ENCODE data around the gene SPATS2L.

Gene SPATS2L

DNA sequence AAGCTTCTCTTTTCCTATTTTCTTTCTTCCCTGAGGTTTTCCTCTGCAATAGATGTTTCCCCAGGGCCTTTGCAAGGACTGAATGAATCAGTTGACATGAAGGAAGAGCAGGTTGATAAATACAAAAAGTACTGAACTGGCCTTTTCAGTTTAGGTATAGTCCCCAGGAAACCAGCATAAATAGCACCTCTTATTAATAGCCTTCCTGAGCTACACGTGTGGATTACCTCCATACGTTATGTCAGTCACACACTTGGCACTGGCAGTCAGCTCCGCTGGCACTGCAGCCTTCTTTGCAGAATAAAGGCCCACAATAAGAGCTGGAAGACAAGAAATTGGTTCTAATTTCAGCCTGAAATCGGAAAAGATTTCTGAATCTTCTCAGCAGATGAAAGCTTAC, 142.7 kb downstream of the SPATS2L start:
- DNase-seq = no peak

DNA sequence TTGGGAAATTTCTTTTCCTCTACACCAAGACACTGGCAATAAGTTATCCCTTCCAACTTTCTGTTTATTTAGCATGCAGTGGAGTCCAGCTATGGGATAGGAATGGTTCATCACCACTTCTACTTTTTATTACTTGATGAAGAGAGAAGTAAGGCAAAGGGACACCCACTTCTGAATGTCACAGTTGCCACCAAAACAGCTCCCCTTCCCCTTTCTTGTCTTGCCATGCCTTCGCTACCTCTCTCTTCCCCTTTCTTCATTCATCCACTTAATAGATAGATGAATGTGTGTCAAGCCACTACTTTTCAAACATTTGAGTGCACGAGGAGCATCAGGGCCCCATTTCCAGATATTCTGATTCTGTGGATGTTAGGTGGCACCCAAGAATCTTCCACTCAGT, 143.8 kb downstream of the SPATS2L start:
- no peak for DNase-seq

DNA sequence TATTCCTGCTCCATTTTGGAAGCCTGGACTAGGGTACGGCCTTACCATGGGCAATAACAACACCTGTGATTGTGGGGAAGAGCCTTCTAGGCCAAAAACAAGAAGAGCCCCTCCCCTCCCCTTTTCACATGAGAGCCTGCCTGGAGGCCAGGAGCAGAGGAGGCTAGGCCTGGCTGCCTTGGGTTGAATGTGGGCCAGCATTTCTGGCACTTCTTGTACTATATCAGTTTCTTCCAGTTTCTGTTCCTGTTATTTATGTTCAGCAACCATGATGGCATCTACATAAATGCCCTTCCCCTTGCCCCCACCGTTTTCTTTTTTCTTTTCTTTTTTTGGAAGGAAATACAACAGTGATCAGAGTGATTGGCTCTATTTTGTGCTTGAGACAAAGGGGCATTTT, 145.0 kb downstream of the SPATS2L start:
- no peak for DNase-seq

DNA sequence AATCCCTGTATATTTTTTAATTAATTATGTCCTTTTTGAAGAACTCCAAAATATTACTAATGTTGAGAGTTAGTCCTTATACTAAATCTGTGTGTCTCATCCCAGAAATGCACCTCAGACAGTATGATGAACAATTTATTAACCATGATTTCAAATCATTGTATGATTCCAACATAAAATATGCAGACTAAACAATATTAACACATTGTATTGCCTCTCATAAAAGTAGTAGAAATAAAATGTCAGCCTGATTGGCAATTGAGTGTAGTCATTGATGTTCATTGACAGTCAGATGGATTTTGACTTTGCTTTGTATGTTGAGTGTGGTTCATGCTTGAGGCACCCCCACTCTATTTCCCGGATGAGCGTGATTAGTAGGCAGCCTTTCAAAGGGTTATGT, 145.9 kb downstream of the SPATS2L start:
- DNase-seq = no peak

DNA sequence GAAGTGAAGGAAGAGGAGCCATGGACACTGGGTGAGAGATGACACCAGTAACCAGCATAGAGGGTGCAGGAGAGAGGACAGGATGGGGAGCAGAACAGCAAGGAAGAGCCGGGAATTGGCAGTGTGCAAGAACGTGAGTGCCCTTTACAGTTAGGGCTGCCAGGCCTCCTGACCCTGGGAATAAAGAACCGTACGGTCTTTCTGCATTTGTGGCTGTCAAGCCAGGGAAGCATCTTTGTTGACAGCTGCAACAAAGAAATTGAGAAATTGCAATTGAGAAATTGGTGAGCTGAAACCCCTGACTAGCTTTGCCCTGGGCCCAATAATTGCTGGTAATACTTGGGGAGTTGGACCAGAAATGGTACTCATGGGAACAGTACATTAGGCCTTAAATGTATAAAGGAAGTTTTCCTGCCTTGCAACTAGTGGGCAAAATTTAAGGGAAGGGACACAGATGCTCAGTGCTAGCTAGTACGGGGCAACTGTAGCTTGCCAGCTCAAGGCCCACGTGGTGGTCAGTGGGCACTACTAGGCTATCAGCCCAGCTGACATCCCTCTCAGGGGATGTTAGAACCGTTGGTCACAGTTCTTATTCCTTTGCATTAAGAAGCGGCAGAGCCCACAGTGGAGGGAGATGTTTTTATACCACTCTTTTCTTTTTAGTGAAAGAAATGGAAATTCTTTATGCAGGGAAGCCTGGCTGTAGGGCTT, 146.8 kb downstream of the SPATS2L start:
- no peak for DNase-seq

DNA sequence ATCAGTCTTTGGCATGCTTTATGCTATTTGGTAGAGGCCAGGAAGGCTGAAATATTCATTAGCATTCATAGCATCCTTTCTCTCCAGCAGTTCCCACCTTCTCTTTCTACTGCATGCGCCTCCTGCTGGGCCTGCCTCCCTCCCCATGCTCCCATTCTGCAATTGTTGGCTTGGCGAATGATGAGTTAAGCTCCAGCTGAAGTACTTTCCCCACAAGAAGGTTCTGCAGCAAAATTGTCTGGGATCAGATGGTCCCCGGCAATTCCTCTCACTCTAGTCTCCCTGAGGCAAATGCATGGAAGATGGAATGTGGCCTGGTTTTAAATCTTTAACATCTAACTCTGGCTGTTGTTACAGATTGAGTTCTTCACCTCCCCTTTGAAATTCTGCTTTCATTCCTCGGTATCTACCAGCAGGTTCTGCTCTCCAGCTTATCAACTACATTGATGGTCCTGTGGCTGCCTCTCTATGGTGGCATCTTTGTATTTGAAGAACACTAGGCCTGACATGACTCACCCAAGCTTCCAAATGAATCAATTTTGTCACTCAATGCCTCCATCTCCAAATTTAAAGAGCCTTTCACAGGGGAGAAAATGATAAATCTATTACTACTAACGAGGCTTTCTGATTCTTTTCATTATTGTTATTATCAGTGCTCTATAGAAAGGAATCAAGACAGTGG, 147.5 kb downstream of the SPATS2L start:
- no peak for DNase-seq

DNA sequence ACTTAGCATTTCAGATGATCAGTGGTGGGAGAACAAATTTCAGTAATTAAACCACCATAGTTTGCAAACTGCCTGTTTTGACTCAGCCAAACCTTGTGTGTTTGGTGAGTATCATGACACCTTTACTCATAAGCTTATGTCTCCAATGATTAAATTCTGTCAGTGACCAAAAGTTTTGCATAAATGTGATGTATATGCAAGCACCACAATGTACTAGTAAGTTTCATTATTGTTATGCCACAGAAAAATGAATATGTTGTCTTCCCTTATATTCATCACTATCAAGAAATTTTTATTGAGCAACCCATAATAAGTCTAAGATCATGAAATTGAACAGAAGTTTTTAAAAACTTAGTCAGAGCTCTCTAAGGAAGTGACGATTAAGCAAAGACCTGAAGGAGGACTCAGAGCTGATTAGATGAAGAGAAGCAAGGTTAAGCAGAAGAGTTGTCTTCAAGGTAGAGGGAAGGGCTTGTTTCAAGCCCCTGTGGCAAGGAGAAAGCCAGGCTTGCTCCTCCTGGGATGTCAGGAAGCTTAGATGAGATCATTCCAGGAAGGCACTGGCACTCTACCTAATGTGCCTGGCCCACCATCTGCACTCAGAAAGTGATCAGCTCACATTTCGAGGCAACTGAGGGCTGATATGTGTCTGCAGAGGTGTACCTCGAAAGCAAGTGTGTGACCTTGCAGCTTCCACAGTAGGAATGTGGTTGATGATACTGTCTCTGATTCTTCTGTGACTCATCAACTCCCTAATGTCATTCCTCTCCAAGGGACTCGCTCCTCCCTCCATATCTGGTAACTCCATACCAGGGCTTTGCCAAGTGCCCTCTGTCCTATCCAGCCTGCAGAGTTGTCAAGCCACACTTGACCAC, 148.7 kb downstream of the SPATS2L start:
- DNase-seq = no peak

DNA sequence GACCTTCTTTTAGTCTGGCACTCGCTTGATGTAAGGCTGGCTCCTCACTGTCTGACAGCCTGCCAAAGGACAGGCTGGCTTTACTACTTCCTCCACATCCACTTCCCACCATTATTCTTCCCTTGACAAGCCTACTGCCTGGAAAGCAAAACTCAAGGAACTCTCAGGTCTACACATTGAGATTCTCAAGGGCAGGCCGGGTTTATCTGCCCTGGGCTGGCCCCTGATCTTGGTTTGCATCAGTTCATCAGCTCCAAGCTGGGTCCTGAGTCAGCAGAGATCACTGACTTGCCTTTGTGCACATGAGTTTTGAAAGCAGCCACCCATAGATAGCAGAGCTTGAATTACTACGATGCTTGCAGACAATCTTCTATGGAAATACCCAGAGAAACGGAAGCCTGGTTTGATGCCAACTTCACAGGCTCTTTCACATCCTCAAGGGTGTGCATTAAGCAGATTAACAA, 149.5 kb downstream of the SPATS2L start:
- DNase-seq = no peak

DNA sequence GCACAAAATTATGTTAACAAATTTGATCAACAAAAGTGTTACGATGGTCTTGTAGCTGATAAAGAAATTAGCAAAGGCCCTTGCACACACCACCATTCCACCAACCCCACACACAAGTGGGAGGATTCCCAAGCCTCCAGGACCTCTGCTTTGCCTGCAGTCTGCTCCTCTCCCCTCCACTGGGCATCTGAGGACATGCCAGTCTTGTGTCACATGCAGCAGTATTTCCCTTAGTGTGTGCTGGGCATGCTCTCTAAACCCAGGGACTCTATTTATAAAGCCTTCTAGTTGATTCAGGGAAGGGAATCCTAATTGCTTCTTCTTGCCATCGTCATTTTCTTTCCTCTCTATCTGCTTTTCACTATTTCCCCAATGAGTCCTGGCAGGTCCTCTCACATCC, 150.1 kb downstream of the SPATS2L start:
- DNase-seq = no peak

DNA sequence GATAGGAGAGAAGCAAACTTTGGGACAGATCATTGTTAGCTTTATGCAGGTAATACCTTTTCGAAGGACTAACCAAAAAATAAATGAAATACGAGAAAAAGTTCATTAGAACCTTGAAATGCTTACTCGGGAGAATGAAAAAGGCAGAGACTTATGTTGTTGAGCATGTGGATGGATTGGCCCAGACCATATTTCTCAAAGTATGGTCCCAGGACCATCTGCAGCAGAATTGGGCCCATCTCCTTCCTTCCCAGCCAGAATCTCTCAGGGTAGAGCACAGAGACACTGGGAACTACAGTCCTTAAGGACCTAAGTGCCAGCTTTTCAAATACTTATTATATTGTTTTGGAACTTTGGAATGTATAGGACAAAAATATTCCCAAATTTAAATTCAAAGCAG, 152.6 kb downstream of the SPATS2L start:
- DNase-seq = no peak

DNA sequence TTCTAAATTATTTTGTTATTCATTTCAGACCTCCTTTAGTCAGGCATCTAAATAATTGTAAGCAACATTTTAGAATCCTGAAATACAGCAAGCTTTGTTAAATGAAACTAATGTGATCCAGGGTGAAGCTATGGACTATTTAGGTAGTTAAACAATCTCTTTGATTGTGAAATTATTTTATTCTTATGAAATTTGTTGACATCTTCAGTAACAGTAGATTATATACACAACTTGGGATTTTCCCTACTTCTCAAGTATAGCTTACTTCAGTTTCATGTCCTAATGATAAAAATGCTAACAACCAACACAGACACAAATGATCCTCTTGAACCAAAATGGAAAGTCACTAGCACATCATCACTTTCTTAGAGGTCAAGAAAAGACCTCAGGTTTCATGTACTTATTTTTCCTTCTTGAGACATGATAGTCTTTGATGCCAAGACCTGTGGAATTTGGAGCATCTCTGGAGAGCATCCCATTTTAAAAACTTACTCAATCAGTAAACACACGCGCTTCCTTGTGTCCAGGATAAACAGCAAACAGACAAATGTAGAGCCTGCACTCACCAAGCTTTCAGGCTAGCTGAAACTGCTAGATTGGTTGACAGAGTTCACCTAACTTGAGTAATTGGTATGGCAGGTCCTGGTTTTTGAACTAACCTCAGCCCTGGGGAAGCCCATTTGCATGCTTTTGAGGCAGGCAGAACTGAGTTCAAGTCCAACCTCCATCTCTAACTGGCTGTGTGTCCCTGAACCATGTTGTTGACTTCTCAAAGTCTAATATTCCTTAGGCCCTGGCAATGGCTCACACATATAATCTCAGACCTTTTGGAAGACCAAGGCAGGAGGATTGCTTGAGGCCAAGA, 155.6 kb downstream of the SPATS2L start:
- no peak for DNase-seq

DNA sequence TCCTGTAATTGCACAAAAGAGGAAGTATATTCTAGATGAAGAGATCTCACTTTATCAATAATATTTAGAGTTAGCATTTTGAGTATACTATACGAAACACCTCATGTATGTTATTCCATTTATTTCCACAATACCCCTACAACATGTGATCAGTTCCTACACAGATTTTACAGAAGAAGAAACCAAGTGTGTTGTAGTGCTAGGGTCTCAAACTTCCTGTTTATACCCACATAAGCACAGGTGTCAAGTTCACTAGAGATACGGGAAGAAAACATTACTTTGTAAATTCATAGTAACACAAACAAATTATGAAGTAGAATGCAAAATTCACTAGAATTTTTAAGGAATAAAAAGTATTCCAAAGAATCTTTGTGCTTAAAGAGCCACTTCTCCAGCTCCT, 157.0 kb downstream of the SPATS2L start:
- DNase-seq = no peak

DNA sequence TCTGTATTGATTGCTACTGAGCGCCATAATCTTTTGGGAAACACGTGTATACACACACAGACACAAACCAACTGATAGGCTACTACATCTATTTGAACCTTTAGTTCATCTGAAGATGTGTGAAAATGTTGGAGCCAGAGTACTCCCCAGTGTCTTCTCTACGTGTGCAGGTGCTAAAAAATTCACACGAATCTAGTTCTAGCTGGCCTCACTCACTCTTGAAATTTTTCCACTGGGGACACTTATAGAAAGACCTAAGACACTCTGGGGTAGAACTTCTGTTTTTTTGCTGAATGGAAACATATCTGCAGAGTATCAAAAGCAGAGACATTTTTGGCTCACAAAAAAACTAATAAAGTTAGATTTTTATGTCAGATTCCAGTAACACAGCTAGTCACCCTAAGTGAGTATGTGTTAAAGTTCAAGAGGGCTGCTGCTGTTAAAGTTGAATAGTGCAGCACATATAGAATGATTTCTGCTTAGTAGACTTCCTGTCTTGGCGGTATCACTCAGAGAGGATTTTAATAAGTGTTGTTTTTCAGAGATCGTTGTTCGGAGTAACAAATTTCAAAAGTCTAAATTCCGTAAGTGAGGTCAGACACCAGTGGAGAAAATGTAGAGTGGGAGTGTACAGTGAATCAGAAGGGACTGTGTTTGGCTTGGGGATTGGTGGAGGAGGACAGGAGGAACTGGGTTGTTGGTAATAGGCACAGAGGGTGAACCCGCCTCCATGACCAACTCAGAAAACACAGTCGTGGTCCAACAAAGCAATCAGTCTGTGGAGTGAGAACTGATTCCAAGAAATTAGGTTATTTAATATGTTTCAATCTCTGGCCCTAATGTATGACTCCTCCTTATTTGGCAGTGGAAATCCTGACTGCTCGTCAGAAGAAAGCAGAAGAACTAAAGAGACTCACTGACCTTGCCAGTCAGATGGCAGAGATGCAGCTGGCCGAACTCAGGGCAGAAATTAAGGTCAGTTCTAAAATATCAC, 160.2 kb downstream of the SPATS2L start:
- no peak for DNase-seq

DNA sequence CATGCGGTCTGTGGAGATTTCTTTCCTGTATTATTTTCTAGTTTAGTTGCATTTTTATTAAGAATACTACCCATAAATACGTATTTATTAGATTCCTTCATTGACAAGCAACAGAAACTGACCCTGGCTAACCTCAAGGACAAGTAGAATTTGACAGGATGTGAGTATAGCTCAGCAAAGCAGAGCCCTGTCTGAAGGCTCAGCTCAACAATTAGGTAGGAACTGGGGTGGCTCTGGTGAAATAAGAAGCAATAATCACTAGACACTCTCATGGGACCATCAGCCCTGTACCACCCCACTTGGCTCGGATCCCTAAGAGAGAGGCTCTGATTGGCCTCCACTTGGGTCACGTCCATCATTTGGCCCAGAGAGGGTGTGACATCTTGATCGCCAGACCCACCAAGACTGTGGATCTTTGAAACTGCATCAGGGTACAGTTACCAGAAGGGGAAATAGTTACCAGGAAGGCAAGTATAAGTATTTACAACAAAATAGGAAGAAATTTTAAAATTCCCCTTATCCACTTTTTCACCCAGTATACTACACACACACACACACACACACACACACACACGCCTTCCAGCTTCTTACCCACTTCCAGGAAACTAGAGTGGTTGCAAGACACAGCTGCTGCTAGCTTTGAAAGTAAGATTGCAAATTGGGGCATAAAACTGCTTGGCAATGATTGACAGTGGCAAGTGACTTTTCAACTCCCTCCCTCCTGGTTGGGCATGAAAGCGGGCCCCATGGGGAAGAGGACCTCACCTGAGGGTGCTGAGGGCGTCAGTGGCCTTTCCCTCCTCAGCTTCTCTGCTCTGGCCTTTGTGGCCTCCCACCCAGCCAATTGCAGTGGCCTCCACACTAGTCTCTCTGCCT, 161.6 kb downstream of the SPATS2L start:
- DNase-seq = no peak

DNA sequence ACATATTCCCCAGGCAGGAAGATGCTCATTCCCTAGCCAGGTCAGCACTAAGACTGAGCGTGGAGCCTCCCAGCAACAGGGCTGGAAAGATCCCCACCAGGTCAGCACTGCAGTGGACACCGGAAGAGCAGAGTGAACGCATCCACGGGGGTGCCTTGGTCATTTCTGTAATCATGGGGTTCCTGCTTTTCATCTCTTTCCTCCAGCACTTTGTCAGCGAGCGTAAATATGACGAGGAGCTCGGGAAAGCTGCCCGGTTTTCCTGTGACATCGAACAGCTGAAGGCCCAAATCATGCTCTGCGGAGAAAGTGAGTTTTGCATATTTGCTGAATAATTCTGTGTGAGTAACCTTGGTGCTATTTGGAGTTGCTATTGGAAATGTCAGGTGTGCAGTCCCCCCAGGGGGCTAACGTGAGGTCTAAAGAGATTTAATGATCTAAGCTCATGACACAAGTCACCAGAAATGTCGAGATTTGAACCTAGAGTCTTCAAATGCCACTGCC, 163.3 kb downstream of the SPATS2L start:
- DNase-seq = no peak

DNA sequence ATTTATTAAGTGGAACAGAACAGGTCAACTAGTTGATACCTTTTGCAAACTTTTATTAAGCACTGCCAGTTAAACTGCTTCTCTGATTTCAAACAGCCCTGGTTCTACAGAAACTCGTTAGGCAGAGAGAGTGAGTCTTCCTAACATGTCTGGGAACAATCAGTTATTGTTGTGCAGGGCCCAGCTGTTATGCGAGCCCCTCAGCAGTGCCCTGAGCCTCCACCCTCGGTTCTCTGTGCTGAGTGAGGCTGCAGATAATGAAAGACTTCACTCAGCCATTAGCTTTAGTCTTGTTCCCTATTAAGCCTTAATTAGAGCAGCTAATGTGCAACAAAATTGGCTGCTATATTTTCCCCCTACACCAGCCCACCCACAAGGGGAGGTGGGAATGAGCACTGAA, 163.7 kb downstream of the SPATS2L start:
- no peak for DNase-seq

DNA sequence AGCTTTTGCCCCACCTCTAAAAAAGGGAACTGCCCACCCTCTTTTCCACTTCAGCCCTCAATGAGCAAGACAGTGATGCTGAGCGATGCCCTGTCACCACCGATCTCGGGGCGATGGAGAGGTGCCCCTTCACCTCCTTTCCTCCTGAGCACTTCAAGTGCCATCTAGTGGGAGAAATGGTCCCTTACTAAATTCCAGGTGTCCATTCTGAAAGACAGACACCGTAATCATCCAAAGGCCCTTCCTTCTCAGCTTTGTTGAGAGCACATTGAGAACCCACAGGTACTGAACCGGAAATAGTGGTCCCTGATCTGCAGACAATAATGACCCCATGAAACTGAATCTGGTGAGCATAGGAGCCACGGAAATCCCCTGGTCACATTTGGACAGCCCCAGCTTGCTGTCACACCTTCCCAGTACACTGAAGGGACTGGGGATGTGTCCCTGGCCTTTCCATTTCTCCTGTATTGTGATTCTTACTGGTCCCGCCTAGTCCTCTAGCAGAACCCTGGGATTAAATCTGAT, 164.9 kb downstream of the SPATS2L start:
- no peak for DNase-seq

DNA sequence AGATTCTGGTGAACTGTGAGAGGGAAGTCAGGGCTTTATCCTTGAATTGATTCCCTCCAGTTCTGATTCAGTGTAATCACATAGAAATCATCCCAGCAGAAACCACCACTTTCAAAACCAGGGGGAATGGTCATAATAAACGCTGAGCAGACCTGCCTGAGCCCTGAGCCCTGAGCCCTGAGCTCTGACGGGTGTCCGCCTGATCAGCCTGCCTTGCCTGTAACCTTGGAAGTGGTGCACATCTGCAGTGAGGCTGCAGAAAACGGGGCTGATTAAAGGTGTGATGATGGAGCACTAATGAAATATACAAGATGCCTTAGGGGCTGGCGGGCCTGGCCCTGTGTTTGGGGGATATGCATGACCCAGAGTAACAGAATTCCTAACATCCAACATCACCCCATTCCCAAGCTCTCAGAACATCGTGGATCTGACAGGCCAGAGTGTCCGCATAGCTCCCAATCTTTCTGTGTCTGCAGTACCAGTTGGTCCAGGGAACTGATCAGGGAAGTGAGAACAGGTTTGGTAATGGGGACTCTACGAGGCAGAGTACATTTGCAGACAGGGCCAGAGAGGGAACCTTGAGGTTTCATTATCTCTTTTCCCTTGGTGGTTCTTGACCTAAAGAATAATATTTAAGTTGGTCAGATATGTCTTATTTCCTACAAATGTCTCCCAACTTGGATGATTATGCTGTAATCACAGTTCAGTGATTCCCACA, 165.6 kb downstream of the SPATS2L start:
- no peak for DNase-seq

DNA sequence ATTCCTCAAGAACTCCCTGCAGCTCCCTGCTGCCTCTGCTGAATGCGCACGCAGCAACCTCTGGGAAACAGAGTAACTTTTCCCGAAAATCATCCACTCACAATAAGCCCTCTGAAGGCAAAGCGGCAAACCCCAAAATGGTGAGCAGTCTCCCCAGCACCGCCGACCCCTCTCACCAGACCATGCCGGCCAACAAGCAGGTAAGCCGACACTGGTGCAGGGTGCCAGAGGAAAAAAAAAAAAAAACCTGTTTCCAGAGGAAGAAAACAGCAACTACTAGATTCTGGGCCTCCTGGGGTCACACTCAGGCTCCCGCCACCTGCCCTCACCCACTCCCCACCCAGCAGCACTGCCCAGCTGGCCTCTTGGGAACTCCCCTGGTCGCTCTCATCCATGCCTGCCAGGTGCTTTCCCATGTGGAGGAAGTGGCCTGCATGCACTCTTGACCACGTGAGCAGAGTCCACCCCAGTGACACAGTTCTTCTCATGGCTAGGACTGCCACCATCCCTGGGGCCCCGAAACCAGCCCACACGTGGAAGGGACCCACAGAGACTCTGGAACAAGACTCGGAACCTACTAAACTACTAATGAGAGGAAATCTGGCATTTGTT, 166.5 kb downstream of the SPATS2L start:
- DNase-seq = no peak

All from NCI-H1436 treated with DMSO at 0.1 percent for 48 hours (cell line).